ENCODE data around the gene TNFRSF18. TPM values are rescaled to one million over a fixed set of nuclear protein-coding genes. Genes with fewer than 3 reads are reported as not detected.

TNFRSF18 gene
- total RNA-seq, 4 donors from 2014 or later, result 19.8 to 36.8 (median 25.8) TPM

DNA sequence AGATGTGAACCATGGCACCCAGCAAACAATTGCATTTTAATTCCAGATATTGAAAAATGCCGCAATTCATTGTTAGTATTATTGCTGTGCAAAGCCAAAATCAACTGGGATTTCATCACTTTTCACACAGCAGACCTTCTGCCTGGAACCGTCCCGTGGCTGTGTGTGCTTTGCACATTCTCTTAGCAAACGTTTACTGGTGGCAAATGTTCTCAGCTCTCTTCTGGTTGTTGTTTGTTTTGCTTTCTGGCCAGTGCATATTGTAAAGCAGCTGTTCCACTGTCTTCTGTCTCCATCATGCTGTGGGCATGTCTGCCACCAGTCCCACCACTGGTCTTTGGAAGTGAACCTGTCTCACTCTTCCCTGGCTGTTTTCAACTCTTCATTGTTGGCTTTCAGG, 52.5 kb downstream of the TNFRSF18 start:
- H3K4me3 ChIP-seq (ENCODE audit: low read depth, poor library complexity, severe bottlenecking), result no peak overlapping the region
- intact Hi-C loops (cut with DNase I; ENCODE audit: low total_unique reads), result no loop called here
- 42 to 45% methylated on average over 4 of the region's 4 CpGs for WGBS, 2 donors
- TF ChIP-seq, protein P1, sequence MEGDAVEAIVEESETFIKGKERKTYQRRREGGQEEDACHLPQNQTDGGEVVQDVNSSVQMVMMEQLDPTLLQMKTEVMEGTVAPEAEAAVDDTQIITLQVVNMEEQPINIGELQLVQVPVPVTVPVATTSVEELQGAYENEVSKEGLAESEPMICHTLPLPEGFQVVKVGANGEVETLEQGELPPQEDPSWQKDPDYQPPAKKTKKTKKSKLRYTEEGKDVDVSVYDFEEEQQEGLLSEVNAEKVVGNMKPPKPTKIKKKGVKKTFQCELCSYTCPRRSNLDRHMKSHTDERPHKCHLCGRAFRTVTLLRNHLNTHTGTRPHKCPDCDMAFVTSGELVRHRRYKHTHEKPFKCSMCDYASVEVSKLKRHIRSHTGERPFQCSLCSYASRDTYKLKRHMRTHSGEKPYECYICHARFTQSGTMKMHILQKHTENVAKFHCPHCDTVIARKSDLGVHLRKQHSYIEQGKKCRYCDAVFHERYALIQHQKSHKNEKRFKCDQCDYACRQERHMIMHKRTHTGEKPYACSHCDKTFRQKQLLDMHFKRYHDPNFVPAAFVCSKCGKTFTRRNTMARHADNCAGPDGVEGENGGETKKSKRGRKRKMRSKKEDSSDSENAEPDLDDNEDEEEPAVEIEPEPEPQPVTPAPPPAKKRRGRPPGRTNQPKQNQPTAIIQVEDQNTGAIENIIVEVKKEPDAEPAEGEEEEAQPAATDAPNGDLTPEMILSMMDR (IDR thresholded peaks at IDR 0.05), result no peak
- no peak for TF ChIP-seq POLR2A (IDR thresholded peaks at IDR 0.05)
- no peak for DNase-seq (ENCODE audit: low spot score in 2 of 2)

MicroRNA genes within 50 kb of the gene (microRNA counts, 767-probe panel; counts per million panel counts)
- microRNA hsa-miR-200a-3p (358 to 8,266 counts per million in 2 donors), microRNA hsa-miR-200b-3p (11,451 to 12,967 counts per million in 2 donors), microRNA hsa-miR-429 (0 to 358 counts per million in 2 donors)

Small RNA genes lying within 50 kb of the gene (microRNA-seq; reads per million reads assigned to microRNA genes)
- gene MIR200A (ENCODE audit: borderline number of aligned reads in 1 of 2, borderline replicate concordance in 2 of 2) (730 to 741 reads per million in 2 donors), gene MIR200B (ENCODE audit: borderline number of aligned reads in 1 of 2, borderline replicate concordance in 2 of 2) (5,510 to 6,005 reads per million in 2 donors), gene MIR429 (ENCODE audit: borderline number of aligned reads in 1 of 2, borderline replicate concordance in 2 of 2) (544 to 565 reads per million in 2 donors)

Other genes with a start within 250 kb of the TNFRSF18 start
- 10 to 100 TPM; 44.7 to 67.8 (median 59.6) TPM for gene NOC2L, start 247.3 kb downstream of the TNFRSF18 start, total RNA-seq
- gene KLHL17, start 246.0 kb downstream of the TNFRSF18 start, total RNA-seq, result 10 to 100 TPM in 3 of 4 donors, 1 to 10 TPM in 1; 9.7 to 30.9 (median 16.3) TPM
- 100 to 1,000 TPM in 1 of 4 donors, 10 to 100 TPM in 3; 38.7 to 109 (median 45.3) TPM for gene PLEKHN1, start 240.1 kb downstream of the TNFRSF18 start, total RNA-seq
- under 1 TPM in 3 of 4 donors, not detected in 1; 0.17 to 0.46 (median 0.29) TPM for gene PERM1, start 224.5 kb downstream of the TNFRSF18 start, total RNA-seq
- gene HES4, start 206.5 kb downstream of the TNFRSF18 start, total RNA-seq, result 10 to 100 TPM; 30.4 to 70.4 (median 40.9) TPM
- 10 to 100 TPM in 1 of 4 donors, 1 to 10 TPM in 3; 3.6 to 12.9 (median 6.0) TPM for gene ISG15, start 193.1 kb downstream of the TNFRSF18 start, total RNA-seq
- gene AGRN, start 186.5 kb downstream of the TNFRSF18 start, total RNA-seq, result 10 to 100 TPM; 36.9 to 55.8 (median 54.6) TPM
- 10 to 100 TPM in 2 of 4 donors, 1 to 10 TPM in 2; 9.4 to 19.5 (median 10.5) TPM for gene RNF223, start 132.3 kb downstream of the TNFRSF18 start, total RNA-seq
- 10 to 100 TPM; 16.1 to 36.0 (median 21.5) TPM for gene C1orf159, start 90.5 kb downstream of the TNFRSF18 start, total RNA-seq
- not detected for gene TTLL10, start 32.7 kb downstream of the TNFRSF18 start, total RNA-seq
- 1 to 10 TPM in 1 of 4 donors, under 1 TPM in 1, not detected in 2; 0.69 to 1.4 TPM for gene TNFRSF4, start 7.6 kb upstream of the TNFRSF18 start, total RNA-seq
- gene SDF4, start 25.4 kb upstream of the TNFRSF18 start, total RNA-seq, result 100 to 1,000 TPM in 2 of 4 donors, 10 to 100 TPM in 2; 81.7 to 121 (median 104) TPM
- 10 to 100 TPM; 12.8 to 26.1 (median 18.9) TPM for gene B3GALT6, start 25.6 kb upstream of the TNFRSF18 start, total RNA-seq
- gene C1QTNF12, start 40.1 kb upstream of the TNFRSF18 start, total RNA-seq, result 1 to 10 TPM in 2 of 4 donors, under 1 TPM in 1, not detected in 1; 0.46 to 9.8 (median 5.9) TPM
- 10 to 100 TPM; 49.0 to 72.8 (median 54.0) TPM for gene UBE2J2, start 67.3 kb upstream of the TNFRSF18 start, total RNA-seq
- 1 to 10 TPM in 2 of 4 donors, under 1 TPM in 2; 0.84 to 5.3 (median 1.4) TPM for gene SCNN1D, start 73.8 kb upstream of the TNFRSF18 start, total RNA-seq
- gene ACAP3, start 101.3 kb upstream of the TNFRSF18 start, total RNA-seq, result 100 to 1,000 TPM in 3 of 4 donors, 10 to 100 TPM in 1; 98.8 to 189 (median 115) TPM
- gene PUSL1, start 102.0 kb upstream of the TNFRSF18 start, total RNA-seq, result 10 to 100 TPM; 42.3 to 62.1 (median 53.7) TPM
- gene INTS11, start 118.1 kb upstream of the TNFRSF18 start, total RNA-seq, result 100 to 1,000 TPM; 101 to 185 (median 105) TPM
- 10 to 100 TPM; 51.0 to 62.9 (median 57.4) TPM for gene CPTP, start 118.2 kb upstream of the TNFRSF18 start, total RNA-seq
- 1 to 10 TPM in 2 of 4 donors, under 1 TPM in 2; 0.38 to 1.4 (median 0.79) TPM for gene TAS1R3, start 124.7 kb upstream of the TNFRSF18 start, total RNA-seq
- gene DVL1, start 142.8 kb upstream of the TNFRSF18 start, total RNA-seq, result 100 to 1,000 TPM in 3 of 4 donors, 10 to 100 TPM in 1; 92.0 to 163 (median 113) TPM
- 10 to 100 TPM; 34.1 to 76.1 (median 35.9) TPM for gene MXRA8, start 152.0 kb upstream of the TNFRSF18 start, total RNA-seq
- 100 to 1,000 TPM in 3 of 4 donors, 10 to 100 TPM in 1; 97.3 to 140 (median 114) TPM for gene AURKAIP1, start 168.6 kb upstream of the TNFRSF18 start, total RNA-seq
- 100 to 1,000 TPM; 122 to 249 (median 142) TPM for gene CCNL2, start 192.7 kb upstream of the TNFRSF18 start, total RNA-seq
- gene MRPL20, start 200.7 kb upstream of the TNFRSF18 start, total RNA-seq, result 100 to 1,000 TPM in 3 of 4 donors, 10 to 100 TPM in 1; 83.4 to 122 (median 106) TPM
- 10 to 100 TPM in 1 of 4 donors, 1 to 10 TPM in 3; 3.1 to 10.9 (median 6.2) TPM for gene ANKRD65, start 214.7 kb upstream of the TNFRSF18 start, total RNA-seq
- gene VWA1, start 229.1 kb upstream of the TNFRSF18 start, total RNA-seq, result 10 to 100 TPM; 26.5 to 36.4 (median 30.1) TPM
- gene ATAD3C, start 243.1 kb upstream of the TNFRSF18 start, total RNA-seq, result 1 to 10 TPM in 1 of 4 donors, under 1 TPM in 3; 0.17 to 2.1 (median 0.63) TPM